CD4-positive, alpha-beta T cell (primary cell): ENCODE results near the gene TM2D3. TPM values are rescaled to one million over a fixed set of nuclear protein-coding genes. Genes with fewer than 3 reads are reported as not detected.

Experiments used
- ATAC-seq: fragments of 200-7000 bp; cut with Tn5 transposase; one replicate; pipeline ENCODE4 v1.10.0; 2022; ENCODE audit warnings: mild to moderate bottlenecking; ENCODE audit not compliant: poor library complexity
- CTCF ChIA-PET: fragments of 350-600 bp; sonication (Branson Sonifier 250); formaldehyde crosslinking; loops from one replicate; lab custom pipeline; 2021; ENCODE audit warnings: antibody characterized with exemption, inconsistent platforms; lab: Charles Lee
- POLR2A ChIA-PET: fragments of 350-600 bp; sonication (Branson Sonifier 250); formaldehyde crosslinking; loops from one replicate; lab custom pipeline; 2021; ENCODE audit warnings: antibody characterized with exemption, inconsistent platforms; lab: Charles Lee
- DNase-seq, 14 experiments: peaks; one replicate each; pipeline ENCODE4 v3.0.0-alpha.2; 2013 to 2020; ENCODE audit warnings: mixed read lengths in 2 of 14
- H3K27ac ChIP-seq, 2 donors: one replicate each; pipeline versions ENCODE4 v1.5.1 to v1.7.0; 2013; ENCODE audit warnings: low read length in 2 of 2, low read depth in 1 of 2, mild to moderate bottlenecking in 1 of 2
- H3K27me3 ChIP-seq, 2 experiments: 1 replicate in 1 of 2; 2 replicates in 1 of 2; pipeline versions ENCODE4 v1.6.1 to v1.7.0; 2013; ENCODE audit warnings: low read length in 2 of 2, control low read depth in 1 of 2, mild to moderate bottlenecking in 1 of 2, moderate library complexity in 1 of 2; ENCODE audit not compliant: insufficient read depth in 2 of 2, control insufficient read depth in 1 of 2
- H3K36me3 ChIP-seq: one replicate; pipeline ENCODE4 v1.6.1; 2013; ENCODE audit warnings: low read length, control low read depth; ENCODE audit not compliant: insufficient read depth
- H3K4me1 ChIP-seq: one replicate; pipeline ENCODE4 v1.6.1; 2013; ENCODE audit warnings: low read length, control low read depth; ENCODE audit not compliant: insufficient read depth
- H3K4me3 ChIP-seq: one replicate; pipeline ENCODE4 v1.5.1; 2013; ENCODE audit warnings: mild to moderate bottlenecking, low read length, moderate library complexity
- H3K9me3 ChIP-seq, 2 experiments: 1 replicate in 1 of 2; 2 replicates in 1 of 2; pipeline versions ENCODE4 v1.6.1 to v1.7.0; 2013; ENCODE audit warnings: low read length in 2 of 2, mild to moderate bottlenecking in 2 of 2, control low read depth in 1 of 2, moderate library complexity in 1 of 2; ENCODE audit not compliant: control insufficient read depth in 1 of 2, insufficient read depth in 1 of 2
- H3K27ac Mint-ChIP-seq: one replicate; pipeline ENCODE4 v1.8.0; 2020; ENCODE audit warnings: mixed read lengths
- H3K27me3 Mint-ChIP-seq: one replicate; pipeline ENCODE4 v1.8.0; 2021; ENCODE audit warnings: mixed read lengths
- H3K36me3 Mint-ChIP-seq: one replicate; pipeline ENCODE4 v1.8.0; 2021; ENCODE audit warnings: low read depth, mixed read lengths
- H3K4me1 Mint-ChIP-seq: one replicate; pipeline ENCODE4 v1.8.0; 2021; ENCODE audit warnings: low read depth, mixed read lengths
- H3K4me3 Mint-ChIP-seq: one replicate; pipeline ENCODE4 v1.8.0; 2020; ENCODE audit warnings: mild to moderate bottlenecking, mixed read lengths
- H3K9me3 Mint-ChIP-seq: one replicate; pipeline ENCODE4 v1.8.0; 2020; ENCODE audit warnings: mixed read lengths
- intact Hi-C, 2 experiments: fragments of 100-400 bp; cut with DNase I in 1 of 2; cut with micrococcal nuclease in 1 of 2; formaldehyde crosslinking; loops; one replicate each; pipeline versions ENCODE4 v1.15.1 to v1.9.0; 2023 to 2025; cut with DNase I, micrococcal nuclease
- total RNA-seq, 174 experiments: library from RNA in 2 of 174; stranded (reverse) in 2 of 174; gene quantifications; one replicate each; pipeline ENCODE4 v1.2.3 and lab custom pipeline; 2021 to 2026
- TF ChIP-seq, protein P1 (sequence below): fragments of 200-600 bp; IDR thresholded peaks from one replicate; pipeline ENCODE4 v1.8.0; 2022; ENCODE audit warnings: antibody characterized with exemption, mild to moderate bottlenecking

The TM2D3 gene
- total RNA-seq, 2 experiments from 2014 or later, result 102 to 107 TPM

DNA sequence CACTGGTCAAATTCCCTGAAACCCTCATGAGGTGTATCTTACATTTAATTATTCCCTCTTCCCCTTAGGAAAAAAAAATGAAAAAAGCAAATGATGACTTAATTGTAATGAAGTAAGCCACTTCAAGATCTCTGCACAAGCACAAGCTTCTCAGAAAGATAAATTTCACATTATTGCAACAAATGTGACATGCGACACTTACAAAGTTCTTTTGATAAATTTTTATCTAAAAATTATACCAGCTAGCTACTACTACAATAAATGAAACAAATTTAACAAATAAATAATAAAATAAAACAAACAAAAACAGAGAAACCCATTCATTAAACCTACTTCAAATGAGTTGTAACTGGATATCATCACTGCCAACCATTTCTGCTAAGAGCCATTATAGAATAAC, 10.0 kb upstream of the TM2D3 start:
- ATAC-seq (no peak), DNase-seq (no peak)
- Histone ChIP-seq H3K27ac (no peak overlapping the region), H3K27me3 (no peaks in the 10 kb centered on the region), H3K4me3 (no peak overlapping the region), H3K4me1 (no peaks in the 10 kb centered on the region), H3K9me3 (no peaks in the 10 kb centered on the region), H3K36me3 (peaks cover 27% of the 10 kb centered on the region)
- Mint-ChIP-seq H3K9me3 (no peaks in the 10 kb centered on the region), H3K4me1 (no peaks in the 10 kb centered on the region), H3K4me3 (no peak overlapping the region), H3K36me3 (peaks cover 46% of the 10 kb centered on the region), H3K27me3 (no peaks in the 10 kb centered on the region), H3K27ac (no peak overlapping the region)
- ChIA-PET POLR2A (no interaction called here), CTCF (no interaction called here)
- TF ChIP-seq, protein P1, sequence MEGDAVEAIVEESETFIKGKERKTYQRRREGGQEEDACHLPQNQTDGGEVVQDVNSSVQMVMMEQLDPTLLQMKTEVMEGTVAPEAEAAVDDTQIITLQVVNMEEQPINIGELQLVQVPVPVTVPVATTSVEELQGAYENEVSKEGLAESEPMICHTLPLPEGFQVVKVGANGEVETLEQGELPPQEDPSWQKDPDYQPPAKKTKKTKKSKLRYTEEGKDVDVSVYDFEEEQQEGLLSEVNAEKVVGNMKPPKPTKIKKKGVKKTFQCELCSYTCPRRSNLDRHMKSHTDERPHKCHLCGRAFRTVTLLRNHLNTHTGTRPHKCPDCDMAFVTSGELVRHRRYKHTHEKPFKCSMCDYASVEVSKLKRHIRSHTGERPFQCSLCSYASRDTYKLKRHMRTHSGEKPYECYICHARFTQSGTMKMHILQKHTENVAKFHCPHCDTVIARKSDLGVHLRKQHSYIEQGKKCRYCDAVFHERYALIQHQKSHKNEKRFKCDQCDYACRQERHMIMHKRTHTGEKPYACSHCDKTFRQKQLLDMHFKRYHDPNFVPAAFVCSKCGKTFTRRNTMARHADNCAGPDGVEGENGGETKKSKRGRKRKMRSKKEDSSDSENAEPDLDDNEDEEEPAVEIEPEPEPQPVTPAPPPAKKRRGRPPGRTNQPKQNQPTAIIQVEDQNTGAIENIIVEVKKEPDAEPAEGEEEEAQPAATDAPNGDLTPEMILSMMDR, result no peak
- intact Hi-C loops, result no loop called here

DNA sequence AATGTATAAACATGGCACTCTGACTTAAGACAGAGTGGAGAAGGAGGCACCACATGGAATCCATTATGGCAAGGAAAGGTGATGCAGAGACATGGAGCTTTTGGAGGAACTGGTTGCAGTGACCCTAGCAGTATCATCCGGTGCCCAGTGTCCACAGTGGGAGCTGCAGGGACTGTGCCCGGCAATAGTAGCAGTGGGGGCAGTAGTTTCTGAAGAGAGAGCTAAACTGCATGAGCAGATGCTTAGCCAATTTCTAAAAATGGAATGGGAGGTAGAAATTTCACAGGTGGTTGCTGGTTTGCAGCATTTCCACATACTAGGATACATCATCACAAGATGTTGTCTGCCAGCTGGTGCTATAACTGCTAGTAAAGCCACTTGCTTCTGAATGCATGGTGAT, 7.8 kb upstream of the TM2D3 start:
- Mint-ChIP-seq H3K36me3 (peaks cover 52% of the 10 kb centered on the region), H3K9me3 (no peaks in the 10 kb centered on the region), H3K4me1 (no peaks in the 10 kb centered on the region), H3K27me3 (no peaks in the 10 kb centered on the region), H3K4me3 (no peak overlapping the region), H3K27ac (no peak overlapping the region)
- ATAC-seq, result no peak
- intact Hi-C loops, result no loop called here
- DNase-seq, result no peak
- CTCF ChIA-PET, result no interaction called here
- POLR2A ChIA-PET, result no interaction called here
- no peak overlapping the region for H3K27ac ChIP-seq
- no peaks in the 10 kb centered on the region for H3K27me3 ChIP-seq
- TF ChIP-seq, protein P1, result no peak
- H3K36me3 ChIP-seq, result peaks cover 37% of the 10 kb centered on the region
- H3K4me1 ChIP-seq, result no peaks in the 10 kb centered on the region
- no peak overlapping the region for H3K4me3 ChIP-seq
- H3K9me3 ChIP-seq, result no peaks in the 10 kb centered on the region

DNA sequence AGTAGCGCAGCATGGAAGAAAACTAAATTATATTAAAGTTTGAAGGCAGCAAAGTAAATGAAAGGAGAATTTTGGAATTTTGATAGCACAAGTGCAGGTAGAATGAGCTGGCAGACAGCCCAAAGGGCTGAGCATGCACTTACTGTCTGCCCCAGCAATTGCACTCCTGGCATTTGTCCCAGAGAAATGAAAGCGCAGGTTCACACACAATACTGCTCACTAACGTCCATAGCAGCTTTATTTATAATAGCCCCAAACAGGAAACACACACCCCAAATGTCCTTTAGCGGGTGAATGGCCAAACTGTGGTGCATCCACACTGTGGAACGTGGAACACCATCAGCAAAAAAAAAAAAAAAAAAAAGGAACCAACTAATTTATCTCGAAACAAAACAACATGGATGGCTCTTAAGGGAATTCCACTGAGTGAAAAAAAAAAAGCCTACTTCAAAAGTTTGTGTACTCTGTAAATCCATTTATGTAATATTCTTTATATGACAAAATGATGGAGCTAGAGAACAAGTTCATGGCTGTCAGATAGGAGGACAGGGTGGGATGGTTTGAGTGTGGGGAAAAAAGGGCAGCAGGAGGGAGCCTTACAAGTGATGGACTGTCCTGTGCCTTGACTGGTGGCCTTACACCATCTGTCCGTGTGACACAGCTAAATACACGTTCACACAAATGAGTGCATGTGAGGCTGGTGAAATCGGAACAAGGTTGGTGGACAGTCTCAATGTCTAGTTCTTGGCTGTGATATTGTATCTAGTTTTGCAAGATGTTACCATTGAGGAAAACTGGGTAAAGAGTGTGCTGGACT, 6.0 kb upstream of the TM2D3 start:
- H3K4me3 Mint-ChIP-seq, result no peak overlapping the region
- no peaks in the 10 kb centered on the region for H3K9me3 Mint-ChIP-seq
- peaks cover 44% of the 10 kb centered on the region for H3K36me3 Mint-ChIP-seq
- no peak for DNase-seq
- H3K27ac Mint-ChIP-seq, result no peak overlapping the region
- no peaks in the 10 kb centered on the region for H3K27me3 ChIP-seq
- no peak for ATAC-seq
- peaks cover 7% of the 10 kb centered on the region for H3K4me1 Mint-ChIP-seq
- TF ChIP-seq, protein P1, result no peak
- ChIA-PET CTCF (no interaction called here), POLR2A (no interaction called here)
- H3K27ac ChIP-seq, result no peak overlapping the region
- H3K36me3 ChIP-seq, result peaks cover 33% of the 10 kb centered on the region
- H3K9me3 ChIP-seq, result no peaks in the 10 kb centered on the region
- H3K27me3 Mint-ChIP-seq, result no peaks in the 10 kb centered on the region
- intact Hi-C loops, result no loop called here
- H3K4me3 ChIP-seq, result no peak overlapping the region
- peaks cover 3% of the 10 kb centered on the region for H3K4me1 ChIP-seq
